GM12873 (cell line): ENCODE measurements around the gene VMP1.

Source experiments
- CTCF ChIP-seq: IDR thresholded peaks from 2 replicates; pipeline ENCODE4 v1.5.1; 2012; ENCODE audit warnings: low read depth, mild to moderate bottlenecking, moderate library complexity, low read length, control low read depth; ENCODE audit not compliant: insufficient read depth; ENCODE audit errors: missing control alignments

VMP1 gene

GRCh38 chr17:59694344-59694743 lies 13.1 kb upstream of the VMP1 start:
- TF ChIP-seq CTCF = no peak

GRCh38 chr17:59695945-59696681 lies 11.3 kb upstream of the VMP1 start:
- TF ChIP-seq CTCF = no peak

GRCh38 chr17:59696682-59697277 lies 10.7 kb upstream of the VMP1 start:
- no peak for TF ChIP-seq CTCF

GRCh38 chr17:59698143-59698542 lies 9.3 kb upstream of the VMP1 start:
- TF ChIP-seq CTCF = no peak

GRCh38 chr17:59699218-59699617 lies 8.2 kb upstream of the VMP1 start:
- TF ChIP-seq CTCF = no peak

- TF ChIP-seq CTCF = no peak
Measured at GRCh38 chr17:59699786-59700185, 7.7 kb upstream of the VMP1 start.

- TF ChIP-seq CTCF = no peak
Measured at GRCh38 chr17:59702304-59702703, 5.2 kb upstream of the VMP1 start.
